Stimulated activated CD4-positive, alpha-beta T cell treated with anti-CD3 and anti-CD28 coated beads, TNF-alpha, amount 100 ng/mL, for 48 hours (primary cell): ENCODE results near the gene GPR37.

Source experiments
- DNase-seq, 3 donors: peaks; one replicate each; pipeline ENCODE4 v3.0.0-alpha.2; 2020; ENCODE audit warnings: low read depth in 3 of 3

GPR37 gene

DNA sequence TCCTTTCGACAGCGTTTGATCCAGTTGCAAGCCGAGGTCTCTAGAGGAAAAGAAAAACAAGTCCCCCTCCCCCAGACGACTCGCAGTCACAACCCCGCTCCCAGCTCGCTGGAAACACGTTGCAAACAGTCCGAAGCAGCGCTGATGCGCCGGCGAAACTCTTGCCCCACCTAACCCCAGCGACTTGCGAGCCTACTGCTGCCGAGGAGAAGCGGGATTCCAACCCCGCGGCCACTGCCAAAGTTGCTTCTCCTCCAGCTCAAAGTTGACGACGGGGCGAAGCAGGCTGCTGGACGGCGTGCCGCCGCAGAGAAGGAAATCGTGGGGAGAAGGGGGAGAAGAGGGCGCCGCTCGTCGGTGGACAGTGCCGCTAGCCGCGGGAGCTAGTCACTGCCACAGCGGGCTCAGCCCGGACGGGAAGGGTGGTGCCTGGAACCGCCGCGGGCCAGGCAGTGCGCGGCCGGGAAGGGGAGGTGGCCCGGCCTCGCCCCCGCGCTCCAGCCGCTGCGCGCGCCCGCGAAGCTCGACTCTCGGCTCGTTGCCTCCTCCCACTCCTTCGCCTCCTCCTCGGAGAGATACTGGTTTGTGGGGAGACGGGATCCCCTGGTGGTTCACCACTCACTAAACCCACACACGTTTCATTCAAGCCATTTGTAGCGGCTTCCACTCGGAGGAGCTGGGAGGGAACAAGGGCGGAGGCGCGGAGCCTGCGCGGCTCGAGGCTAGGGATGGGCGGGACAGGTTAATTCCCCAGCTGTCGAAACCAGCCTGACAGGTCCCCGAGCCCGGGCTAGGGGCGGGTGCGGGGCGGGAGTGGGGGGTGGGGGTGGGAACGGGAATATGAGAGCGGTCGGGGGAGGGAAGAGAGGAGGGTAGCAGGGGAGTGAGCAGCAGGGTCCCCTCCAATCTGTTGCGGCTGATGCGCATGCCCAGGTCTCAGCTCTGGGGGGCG is at the start of gene GPR37:
Gene GPR37, minus strand, starts transcription at position 392 of the 952 bp plus-strand sequence. CDS start 816 bp downstream, outside the sequence.
- peak in 1 of 3 donors; percentile 23 for DNase-seq

GRCh38 chr7:124813994-124814798 is 48.6 kb upstream of the GPR37 start:
- DNase-seq: no peak

DNA sequence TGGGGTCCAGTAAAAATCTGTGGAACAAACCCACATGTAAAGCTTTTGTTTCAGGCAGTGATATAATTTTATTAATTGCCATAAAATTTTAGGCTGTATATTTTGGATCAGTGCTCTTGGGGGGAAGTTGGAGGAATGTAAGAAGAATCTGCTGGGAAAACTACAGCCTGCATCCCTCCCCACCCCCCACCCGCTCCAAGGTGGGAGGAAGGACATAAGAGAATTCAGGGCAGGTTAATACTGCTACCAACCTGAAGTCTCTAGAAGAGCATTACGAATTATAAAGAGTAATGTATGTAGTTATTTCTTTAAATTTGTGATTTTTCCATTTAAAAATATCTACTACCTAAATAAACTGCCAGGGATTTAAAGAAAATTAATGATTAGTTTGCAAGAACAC is 47.2 kb upstream of the GPR37 start:
- no peak for DNase-seq

DNA sequence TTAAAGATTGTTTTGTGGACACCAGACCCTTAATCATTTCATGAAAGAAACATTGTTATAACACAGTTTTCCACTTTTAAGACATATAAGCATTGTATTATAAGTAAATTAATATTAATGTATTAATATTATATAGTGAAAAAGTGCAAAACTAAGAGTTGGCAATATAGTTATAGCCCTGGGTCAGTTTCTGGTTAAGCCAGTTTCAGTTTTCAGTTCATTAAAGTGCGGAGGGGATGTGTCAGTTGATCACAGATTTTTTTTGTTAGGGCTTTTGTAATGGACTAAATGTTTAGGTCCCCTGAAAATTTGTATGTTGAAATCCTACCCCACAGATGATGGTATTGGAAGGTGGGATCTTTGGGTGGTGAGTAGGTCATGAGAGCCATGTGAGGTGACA is 45.7 kb upstream of the GPR37 start:
- no peak for DNase-seq

DNA sequence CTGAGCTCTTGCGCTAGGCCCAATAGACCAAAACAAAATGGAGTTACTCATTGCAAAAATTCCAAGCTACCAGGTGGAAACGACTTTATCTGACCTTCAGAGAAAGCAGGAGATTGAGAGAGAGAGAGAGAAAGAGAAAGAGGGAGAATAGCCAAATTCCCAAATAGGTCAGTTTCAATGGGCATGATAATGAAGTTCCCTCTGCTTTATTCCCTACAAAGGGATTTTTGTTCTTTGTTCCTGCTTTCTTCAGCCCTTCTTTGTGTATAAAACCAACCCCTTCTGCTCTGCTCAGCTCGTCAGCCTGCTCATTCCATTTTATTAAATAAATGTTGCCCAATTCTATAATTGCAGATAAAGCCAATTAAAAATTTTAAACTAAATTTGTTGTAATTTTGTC is 45.0 kb upstream of the GPR37 start:
- no peak for DNase-seq

DNA sequence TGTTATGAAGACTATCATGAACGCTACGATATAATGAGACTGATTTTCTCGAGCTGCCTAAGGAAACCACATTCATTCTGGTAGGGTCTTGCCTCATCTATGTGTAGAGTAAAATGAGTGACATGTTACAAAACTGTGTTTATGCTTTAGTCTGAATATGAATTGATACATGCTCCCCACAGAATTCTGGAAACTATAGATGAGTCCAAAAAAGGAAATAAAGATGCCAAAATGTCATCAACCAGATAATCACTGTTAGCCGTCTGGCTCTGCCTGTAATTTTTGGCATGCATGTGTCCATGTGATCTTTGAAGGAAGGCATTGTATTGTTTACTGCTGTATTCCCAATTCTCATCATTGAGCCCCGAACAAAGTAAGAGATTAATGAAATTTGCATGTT is 42.6 kb upstream of the GPR37 start:
- DNase-seq: no peak

- DNase-seq: no peak
These were observed 35.8 kb upstream of the GPR37 start for GRCh38 chr7:124801330-124801895.

- no peak for DNase-seq
These were observed 34.8 kb upstream of the GPR37 start for GRCh38 chr7:124800386-124800785.

GRCh38 chr7:124799448-124799847 is 33.9 kb upstream of the GPR37 start:
- DNase-seq: no peak

DNA sequence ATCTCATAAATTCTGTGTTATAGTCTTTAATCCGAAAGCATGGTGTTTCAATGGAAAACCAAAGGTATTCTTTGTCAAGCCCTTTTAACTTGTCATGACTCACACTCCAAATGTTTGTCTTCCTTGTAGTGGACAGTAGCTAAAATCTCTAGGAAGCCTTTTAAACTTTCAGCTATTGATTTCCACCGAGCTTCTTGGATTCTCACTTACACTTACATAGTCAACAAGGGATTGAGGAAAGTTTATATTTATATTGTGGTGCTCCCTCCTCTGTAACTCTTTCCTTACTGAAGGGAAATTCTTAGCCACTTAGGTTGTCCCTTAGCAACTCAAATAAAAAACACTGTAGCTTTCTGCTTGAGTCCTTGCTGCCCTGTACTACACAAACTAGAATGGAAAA is 31.2 kb upstream of the GPR37 start:
- no peak for DNase-seq

- no peak for DNase-seq
These were observed 27.1 kb upstream of the GPR37 start for GRCh38 chr7:124792696-124793095.

- DNase-seq: no peak
These were observed 26.4 kb upstream of the GPR37 start for GRCh38 chr7:124792002-124792401.

GRCh38 chr7:124791426-124791825 is 25.8 kb upstream of the GPR37 start:
- DNase-seq: no peak

DNA sequence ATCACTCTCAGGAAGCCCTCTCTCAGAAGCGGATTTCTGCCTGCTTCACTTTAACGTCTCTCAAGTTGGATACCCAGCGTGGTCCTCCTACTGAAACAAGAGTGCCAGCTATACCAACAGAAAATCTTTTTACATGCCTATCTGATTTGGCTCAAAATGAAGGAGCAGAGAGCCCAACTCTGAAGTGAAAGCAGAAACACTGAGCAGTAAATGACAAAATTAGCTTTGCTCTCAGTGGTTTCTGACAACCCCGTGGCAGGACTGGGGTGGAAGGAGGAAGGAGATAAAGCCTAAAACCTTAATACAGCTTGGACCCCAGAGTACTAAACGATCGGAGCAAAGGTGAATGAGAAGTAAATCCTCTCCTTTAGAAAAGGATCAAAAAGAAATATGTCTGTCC is 25.1 kb upstream of the GPR37 start:
- no peak for DNase-seq

GRCh38 chr7:124785994-124786393 is 20.4 kb upstream of the GPR37 start:
- DNase-seq: no peak

DNA sequence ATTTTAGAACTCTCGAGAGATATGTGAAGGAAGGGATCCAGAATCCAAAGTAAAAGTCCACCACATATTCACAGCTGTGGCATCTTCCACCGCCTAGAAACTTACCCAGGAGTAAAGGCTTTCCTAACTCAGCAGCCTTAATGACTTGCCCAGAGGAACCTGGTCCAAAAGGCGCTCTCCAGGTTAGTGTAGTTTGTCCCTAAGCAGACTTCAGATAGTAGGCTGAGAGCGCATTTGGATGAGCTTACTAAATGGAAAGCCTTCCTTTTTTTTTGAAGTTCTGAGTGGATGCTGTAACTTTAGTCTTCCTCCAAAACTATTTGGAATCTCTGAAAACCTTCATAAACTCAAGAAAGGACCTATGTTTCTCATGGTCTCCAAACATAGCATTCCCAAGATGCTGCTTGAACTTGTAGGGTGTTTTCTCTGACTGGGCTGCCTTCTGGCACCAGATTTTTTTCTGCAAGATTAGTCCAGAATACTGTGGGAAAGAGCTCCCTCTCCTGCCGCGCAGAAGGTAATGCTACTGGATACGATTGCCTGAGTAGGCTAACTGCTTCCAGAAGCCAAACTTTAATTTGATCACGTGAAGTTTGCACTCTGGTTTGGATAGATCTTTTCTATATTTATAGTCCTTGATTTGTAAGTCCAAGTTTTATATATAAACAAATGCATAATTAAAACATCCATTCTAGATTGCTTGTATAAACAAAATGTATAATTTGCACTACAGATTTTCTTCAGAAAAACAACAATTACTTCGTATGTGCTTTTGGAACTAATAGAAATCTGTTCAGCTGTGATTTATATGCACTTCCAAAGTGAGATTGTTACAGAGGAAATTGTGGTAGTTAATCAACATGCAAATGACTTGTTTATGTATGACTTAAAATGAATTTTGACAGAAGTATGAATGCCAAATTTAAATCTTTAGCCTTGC is 19.6 kb upstream of the GPR37 start:
- DNase-seq: no peak

- no peak for DNase-seq
These were observed 17.7 kb upstream of the GPR37 start for GRCh38 chr7:124783271-124783670.

DNA sequence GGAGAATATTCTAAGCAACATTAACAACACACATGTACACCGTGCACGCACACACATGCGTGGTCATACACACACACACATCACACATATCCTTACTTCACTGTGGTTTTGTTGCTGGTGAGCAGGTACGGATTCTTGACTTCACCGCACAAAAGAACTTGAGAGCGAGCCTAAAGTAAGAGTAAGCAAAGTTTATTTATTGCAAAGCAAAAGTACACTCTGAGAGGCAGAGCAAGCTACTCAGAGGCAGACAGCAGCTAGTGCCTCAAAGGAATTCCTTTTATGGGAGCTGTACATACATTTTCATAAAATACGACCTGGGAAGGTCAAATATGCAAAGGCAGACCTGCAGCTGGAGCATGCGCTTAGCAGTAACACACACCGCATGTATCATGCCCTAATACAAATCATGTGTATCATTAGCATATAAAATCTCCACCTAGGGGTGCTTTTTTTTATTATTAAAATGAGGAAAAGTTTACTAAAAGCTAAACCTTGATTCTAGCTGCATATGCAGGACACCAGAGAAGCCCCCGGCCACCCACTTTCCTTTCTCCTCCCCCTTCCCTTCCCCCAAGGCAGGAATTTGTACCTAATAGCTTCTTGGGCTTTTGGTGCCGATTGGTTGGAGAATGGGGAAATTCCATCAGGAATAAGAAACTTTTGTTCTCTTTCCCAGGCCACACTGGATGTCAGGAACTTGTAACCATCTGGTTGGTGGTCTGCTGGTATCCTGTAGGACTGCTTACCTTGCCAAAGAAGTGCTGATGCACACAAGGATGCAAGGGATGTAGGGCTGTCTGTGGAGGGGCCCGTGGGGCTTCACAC is 16.5 kb upstream of the GPR37 start:
- no peak for DNase-seq

- DNase-seq: no peak
These were observed 15.8 kb upstream of the GPR37 start for GRCh38 chr7:124781418-124781817.

DNA sequence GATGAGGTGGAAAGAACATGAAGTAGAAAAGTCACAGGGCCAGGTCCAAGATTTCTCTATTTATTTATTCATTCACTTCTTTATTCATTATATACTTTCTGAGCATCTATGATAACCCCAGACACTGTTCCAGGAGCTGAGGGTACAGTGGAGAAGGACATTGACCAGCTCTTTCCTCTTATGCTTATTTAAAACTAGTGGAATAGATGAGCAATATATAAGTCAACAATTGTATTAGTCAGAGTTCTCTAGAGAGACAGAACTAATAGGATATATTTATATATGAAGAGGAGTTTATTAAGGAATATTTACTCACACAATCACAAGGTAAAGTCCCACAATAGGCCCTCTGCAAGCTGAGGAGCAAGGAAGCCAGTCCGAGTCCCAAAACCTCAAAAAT is 15.0 kb upstream of the GPR37 start:
- DNase-seq: no peak
